Activated CD4-positive, alpha-beta memory T cell treated with anti-CD3 and anti-CD28 coated beads, Interleukin-2, amount 10 ng/mL, durations not matched to agents 7 days and 5 days (primary cell): ENCODE data around the gene UGP2. TPM values are rescaled to one million over a fixed set of nuclear protein-coding genes. Genes with fewer than 3 reads are reported as not detected.

Experiments
- CTCF ChIA-PET: fragments of 350-600 bp; sonication (Branson Sonifier 250); formaldehyde crosslinking; loops from one replicate; lab custom pipeline; 2021; ENCODE audit warnings: antibody characterized with exemption, inconsistent platforms; lab: Charles Lee
- POLR2A ChIA-PET: fragments of 350-600 bp; sonication (Branson Sonifier 250); formaldehyde crosslinking; loops from one replicate; lab custom pipeline; 2021; ENCODE audit warnings: antibody characterized with exemption; lab: Charles Lee
- DNase-seq: peaks from one replicate; pipeline ENCODE4 v3.0.0-alpha.2; 2020
- H3K27ac Mint-ChIP-seq: one replicate; pipeline ENCODE4 v1.8.0; 2021; ENCODE audit warnings: mild to moderate bottlenecking, mixed read lengths
- H3K27me3 Mint-ChIP-seq: one replicate; pipeline ENCODE4 v1.8.0; 2021; ENCODE audit warnings: mixed read lengths
- H3K36me3 Mint-ChIP-seq: one replicate; pipeline ENCODE4 v1.8.0; 2021; ENCODE audit warnings: low read depth, mixed read lengths
- H3K4me1 Mint-ChIP-seq: one replicate; pipeline ENCODE4 v1.8.0; 2021; ENCODE audit warnings: mixed read lengths
- H3K4me3 Mint-ChIP-seq: one replicate; pipeline ENCODE4 v1.8.0; 2021; ENCODE audit warnings: mild to moderate bottlenecking, mixed read lengths
- H3K9me3 Mint-ChIP-seq: one replicate; pipeline ENCODE4 v1.8.0; 2021; ENCODE audit warnings: mixed read lengths
- total RNA-seq, 2 experiments: library from RNA; stranded (reverse); gene quantifications; one replicate each; pipeline ENCODE4 v1.2.3, GENCODE V29; 2021

The UGP2 gene
- total RNA-seq, 2 experiments from 2014 or later: 180 TPM

GRCh38 chr2:63872571-63873328 lies 31.1 kb downstream of the UGP2 start:
- Mint-ChIP-seq H3K4me3 (no peak overlapping the region), H3K27me3 (no peaks in the 10 kb centered on the region), H3K4me1 (peaks cover 29% of the 10 kb centered on the region), H3K9me3 (peaks cover 5% of the 10 kb centered on the region), H3K27ac (no peak overlapping the region), H3K36me3 (peaks cover 86% of the 10 kb centered on the region)
- DNase-seq: no peak
- ChIA-PET POLR2A (no interaction called here), CTCF (interaction anchor here (0.5 to 1.2 kb wide), 4 partner anchors 11 to 1516 kb away, joined by 3 to 7 read pairs (median 4); no protein-coding TSS in a partner anchor)

GRCh38 chr2:63874204-63875130 lies 32.8 kb downstream of the UGP2 start:
- ChIA-PET CTCF (interaction anchor here (1.1 kb wide), 1 partner anchor 14 kb away, joined by 4 read pairs; no protein-coding TSS in a partner anchor), POLR2A (interaction anchor here (1.1 to 3.9 kb wide), 3 partner anchors 9 to 33 kb away, joined by 3 to 17 read pairs (median 8); partner anchors contain the start of gene UGP2)
- Mint-ChIP-seq H3K27ac (no peak overlapping the region), H3K27me3 (no peaks in the 10 kb centered on the region), H3K9me3 (peaks cover 5% of the 10 kb centered on the region), H3K4me1 (peaks cover 24% of the 10 kb centered on the region), H3K4me3 (no peak overlapping the region), H3K36me3 (peaks cover 77% of the 10 kb centered on the region)
- no peak for DNase-seq

GRCh38 chr2:63875131-63875527 lies 33.4 kb downstream of the UGP2 start:
- no peak overlapping the region for H3K4me3 Mint-ChIP-seq
- ChIA-PET CTCF (no interaction called here), POLR2A (interaction anchor here (1.1 to 3.9 kb wide), 3 partner anchors 9 to 34 kb away, joined by 3 to 17 read pairs (median 8); partner anchors contain the start of gene UGP2)
- no peak overlapping the region for H3K27ac Mint-ChIP-seq
- DNase-seq: no peak
- H3K36me3 Mint-ChIP-seq: peaks cover 76% of the 10 kb centered on the region
- peaks cover 24% of the 10 kb centered on the region for H3K4me1 Mint-ChIP-seq
- H3K9me3 Mint-ChIP-seq: peaks cover 5% of the 10 kb centered on the region
- H3K27me3 Mint-ChIP-seq: no peaks in the 10 kb centered on the region

GRCh38 chr2:63875559-63876245 lies 34.0 kb downstream of the UGP2 start:
- peaks cover 24% of the 10 kb centered on the region for H3K4me1 Mint-ChIP-seq
- H3K27ac Mint-ChIP-seq: no peak overlapping the region
- no peak for DNase-seq
- H3K36me3 Mint-ChIP-seq: peaks cover 76% of the 10 kb centered on the region
- POLR2A ChIA-PET: interaction anchor here (1.0 to 3.9 kb wide), 3 partner anchors 20 to 34 kb away, joined by 3 to 17 read pairs (median 8); partner anchors contain the start of gene UGP2
- peaks cover 5% of the 10 kb centered on the region for H3K9me3 Mint-ChIP-seq
- H3K4me3 Mint-ChIP-seq: no peak overlapping the region
- CTCF ChIA-PET: no interaction called here
- no peaks in the 10 kb centered on the region for H3K27me3 Mint-ChIP-seq

- no peaks in the 10 kb centered on the region for H3K27me3 Mint-ChIP-seq
- ChIA-PET CTCF (interaction anchor here (1.4 kb wide), 1 partner anchor 20 kb away, joined by 3 read pairs; no protein-coding TSS in a partner anchor), POLR2A (interaction anchor here (0.7 to 3.9 kb wide), 4 partner anchors 20 to 55 kb away, joined by 3 to 17 read pairs (median 6); partner anchors contain the start of gene UGP2)
- H3K4me3 Mint-ChIP-seq: no peak overlapping the region
- H3K27ac Mint-ChIP-seq: peak overlapping the region; percentile 1
- DNase-seq: no peak
- H3K4me1 Mint-ChIP-seq: peaks cover 29% of the 10 kb centered on the region
- peaks cover 78% of the 10 kb centered on the region for H3K36me3 Mint-ChIP-seq
- peaks cover 5% of the 10 kb centered on the region for H3K9me3 Mint-ChIP-seq
Observed at GRCh38 chr2:63876311-63876710, 34.6 kb downstream of the UGP2 start.

GRCh38 chr2:63878486-63878885 lies 36.8 kb downstream of the UGP2 start:
- DNase-seq: no peak
- H3K36me3 Mint-ChIP-seq: peaks cover 77% of the 10 kb centered on the region
- H3K4me3 Mint-ChIP-seq: no peak overlapping the region
- no peaks in the 10 kb centered on the region for H3K27me3 Mint-ChIP-seq
- no peak overlapping the region for H3K27ac Mint-ChIP-seq
- H3K9me3 Mint-ChIP-seq: peaks cover 2% of the 10 kb centered on the region
- H3K4me1 Mint-ChIP-seq: peaks cover 35% of the 10 kb centered on the region
- POLR2A ChIA-PET: interaction anchor here (1.1 kb wide), 1 partner anchor 37 kb away, joined by 5 read pairs; the partner anchor contains the start of gene UGP2
- CTCF ChIA-PET: interaction anchor here (0.7 kb wide), 1 partner anchor 1338 kb away, joined by 3 read pairs; no protein-coding TSS in a partner anchor

GRCh38 chr2:63879876-63880433 lies 38.3 kb downstream of the UGP2 start:
- Mint-ChIP-seq H3K27me3 (no peaks in the 10 kb centered on the region), H3K36me3 (peaks cover 74% of the 10 kb centered on the region), H3K4me1 (peaks cover 27% of the 10 kb centered on the region), H3K9me3 (no peaks in the 10 kb centered on the region), H3K4me3 (no peak overlapping the region), H3K27ac (no peak overlapping the region)
- ChIA-PET CTCF (no interaction called here), POLR2A (no interaction called here)
- DNase-seq: no peak

- Mint-ChIP-seq H3K36me3 (peaks cover 73% of the 10 kb centered on the region), H3K27ac (no peak overlapping the region), H3K4me1 (peaks cover 20% of the 10 kb centered on the region), H3K27me3 (no peaks in the 10 kb centered on the region), H3K9me3 (no peaks in the 10 kb centered on the region), H3K4me3 (no peak overlapping the region)
- DNase-seq: no peak
- ChIA-PET CTCF (no interaction called here), POLR2A (no interaction called here)
Observed at GRCh38 chr2:63880625-63881024, 38.9 kb downstream of the UGP2 start.

- no peak for DNase-seq
- Mint-ChIP-seq H3K4me3 (no peak overlapping the region), H3K36me3 (peaks cover 69% of the 10 kb centered on the region), H3K27ac (peak overlapping the region; percentile 23), H3K9me3 (no peaks in the 10 kb centered on the region), H3K27me3 (no peaks in the 10 kb centered on the region), H3K4me1 (peaks cover 16% of the 10 kb centered on the region)
- ChIA-PET POLR2A (no interaction called here), CTCF (interaction anchor here (0.8 kb wide), 1 partner anchor 9 kb away, joined by 4 read pairs; no protein-coding TSS in a partner anchor)
Observed at GRCh38 chr2:63881205-63881604, 39.5 kb downstream of the UGP2 start.

GRCh38 chr2:63882395-63883105 lies 40.9 kb downstream of the UGP2 start:
- no peaks in the 10 kb centered on the region for H3K27me3 Mint-ChIP-seq
- no peaks in the 10 kb centered on the region for H3K9me3 Mint-ChIP-seq
- no peak overlapping the region for H3K27ac Mint-ChIP-seq
- peaks cover 63% of the 10 kb centered on the region for H3K36me3 Mint-ChIP-seq
- CTCF ChIA-PET: no interaction called here
- H3K4me1 Mint-ChIP-seq: peaks cover 14% of the 10 kb centered on the region
- no peak overlapping the region for H3K4me3 Mint-ChIP-seq
- POLR2A ChIA-PET: interaction anchor here (0.9 kb wide), 1 partner anchor 41 kb away, joined by 3 read pairs; the partner anchor contains the start of gene UGP2
- no peak for DNase-seq

GRCh38 chr2:63886445-63886844 lies 44.7 kb downstream of the UGP2 start:
- peaks cover 9% of the 10 kb centered on the region for H3K4me1 Mint-ChIP-seq
- H3K27ac Mint-ChIP-seq: no peak overlapping the region
- ChIA-PET POLR2A (no interaction called here), CTCF (no interaction called here)
- DNase-seq: no peak
- peaks cover 76% of the 10 kb centered on the region for H3K36me3 Mint-ChIP-seq
- H3K27me3 Mint-ChIP-seq: no peaks in the 10 kb centered on the region
- H3K9me3 Mint-ChIP-seq: no peaks in the 10 kb centered on the region
- no peak overlapping the region for H3K4me3 Mint-ChIP-seq
